GM21737 (cell line): ENCODE data around the gene PPM1D.
"Not testable (repeated sequence)": the region's sequence is repeated elsewhere in the genome, so short reads cannot be mapped to it uniquely, and the experiment has no call there.

ENCODE experiments used
- ATAC-seq: cut with Tn5 transposase; IDR thresholded peaks from one replicate; pipeline ENCODE4 v1.9.1; 2021; ENCODE audit warnings: mild to moderate bottlenecking, moderate library complexity; ENCODE audit not compliant: unreplicated experiment

Gene PPM1D

DNA sequence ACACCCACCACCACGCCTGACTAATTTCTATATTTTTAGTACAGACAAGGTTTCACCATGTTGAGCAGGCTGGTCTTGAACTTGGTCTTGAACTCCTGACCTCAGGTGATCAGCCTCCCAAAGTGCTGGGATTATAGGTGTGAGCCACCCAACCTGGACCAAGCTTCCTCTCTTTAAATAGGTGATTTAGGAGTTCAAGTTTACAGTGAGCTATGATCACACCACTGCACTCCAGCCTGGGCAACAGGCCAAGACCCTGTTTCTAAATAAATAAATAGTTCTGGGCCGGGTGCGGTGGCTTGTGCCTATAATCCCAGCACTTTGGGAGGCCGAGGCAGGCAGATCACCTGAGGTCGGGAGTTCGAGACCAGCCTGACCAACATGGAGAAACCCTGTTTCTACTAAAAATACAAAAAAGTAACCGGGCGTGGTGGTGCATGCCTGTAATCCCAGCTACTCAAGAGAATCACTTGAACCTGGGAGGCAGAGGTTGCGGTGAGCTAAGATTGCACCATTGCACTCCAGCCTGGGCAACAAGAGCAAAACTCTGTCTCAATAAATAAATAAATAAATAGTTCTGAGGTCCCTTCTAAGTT, 6.5 kb upstream of the PPM1D start:
- not testable (repeated sequence) for ATAC-seq

GRCh38 chr17:60594170-60594569, 5.8 kb upstream of the PPM1D start:
- not testable (repeated sequence) for ATAC-seq

DNA sequence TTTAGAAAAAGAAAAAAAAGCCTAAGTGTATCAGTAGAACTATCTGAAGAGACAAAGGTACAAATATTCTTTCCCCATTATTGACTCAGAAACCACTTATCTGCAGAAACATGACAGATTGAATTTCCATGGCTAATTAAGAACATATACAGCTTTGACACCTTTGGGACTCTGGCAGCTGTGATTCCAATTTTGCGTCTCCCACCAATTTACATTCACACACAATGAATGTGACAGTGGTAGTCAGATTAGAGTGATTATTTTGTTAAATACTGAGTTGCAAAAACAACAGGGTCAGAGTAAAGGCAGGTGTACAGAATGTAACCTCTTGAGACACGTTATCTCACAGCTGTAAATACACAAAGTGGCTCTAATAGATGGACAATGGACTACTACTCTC, 5.3 kb upstream of the PPM1D start:
- ATAC-seq, result no peak

GRCh38 chr17:60597297-60597696, 2.7 kb upstream of the PPM1D start:
- ATAC-seq, result no peak

GRCh38 chr17:60598001-60598736, 1.8 kb upstream of the PPM1D start:
- no peak for ATAC-seq

GRCh38 chr17:60599220-60599619, 773 bp upstream of the PPM1D start:
- ATAC-seq, result peak; percentile 4

DNA sequence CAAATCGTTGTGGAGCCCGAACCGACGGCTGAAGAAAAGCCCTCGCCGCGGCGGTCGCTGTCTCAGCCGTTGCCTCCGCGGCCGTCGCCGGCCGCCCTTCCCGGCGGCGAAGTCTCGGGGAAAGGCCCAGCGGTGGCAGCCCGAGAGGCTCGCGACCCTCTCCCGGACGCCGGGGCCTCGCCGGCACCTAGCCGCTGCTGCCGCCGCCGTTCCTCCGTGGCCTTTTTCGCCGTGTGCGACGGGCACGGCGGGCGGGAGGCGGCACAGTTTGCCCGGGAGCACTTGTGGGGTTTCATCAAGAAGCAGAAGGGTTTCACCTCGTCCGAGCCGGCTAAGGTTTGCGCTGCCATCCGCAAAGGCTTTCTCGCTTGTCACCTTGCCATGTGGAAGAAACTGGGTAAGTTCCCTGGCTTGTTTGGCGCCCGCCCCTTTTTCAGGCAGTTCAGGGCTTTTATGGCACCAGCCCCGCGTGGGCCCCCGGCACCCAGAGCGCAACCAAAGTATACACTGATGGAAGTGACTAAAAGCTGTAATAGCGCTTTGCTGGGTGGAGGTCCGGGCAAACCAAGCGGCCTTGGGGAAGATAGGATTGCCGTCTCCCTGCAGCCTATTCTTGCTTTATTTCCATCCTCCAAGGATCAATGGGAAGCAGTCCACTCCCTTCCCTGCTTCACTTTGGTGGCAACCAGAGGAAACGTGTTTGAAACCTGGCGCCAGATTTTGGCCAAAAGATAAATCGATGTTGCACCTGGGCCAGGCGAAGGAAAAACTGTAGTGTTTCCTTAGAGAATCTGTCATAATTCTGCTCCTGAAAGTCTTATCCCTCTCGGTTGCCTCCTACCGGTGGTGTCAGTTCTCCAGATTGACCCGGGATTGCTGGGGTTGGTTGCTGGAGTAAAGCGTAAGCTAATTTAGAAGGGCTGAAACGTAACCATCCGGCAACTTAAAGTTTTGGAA, 775 bp downstream of the PPM1D start:
- peak; percentile 21 for ATAC-seq

DNA sequence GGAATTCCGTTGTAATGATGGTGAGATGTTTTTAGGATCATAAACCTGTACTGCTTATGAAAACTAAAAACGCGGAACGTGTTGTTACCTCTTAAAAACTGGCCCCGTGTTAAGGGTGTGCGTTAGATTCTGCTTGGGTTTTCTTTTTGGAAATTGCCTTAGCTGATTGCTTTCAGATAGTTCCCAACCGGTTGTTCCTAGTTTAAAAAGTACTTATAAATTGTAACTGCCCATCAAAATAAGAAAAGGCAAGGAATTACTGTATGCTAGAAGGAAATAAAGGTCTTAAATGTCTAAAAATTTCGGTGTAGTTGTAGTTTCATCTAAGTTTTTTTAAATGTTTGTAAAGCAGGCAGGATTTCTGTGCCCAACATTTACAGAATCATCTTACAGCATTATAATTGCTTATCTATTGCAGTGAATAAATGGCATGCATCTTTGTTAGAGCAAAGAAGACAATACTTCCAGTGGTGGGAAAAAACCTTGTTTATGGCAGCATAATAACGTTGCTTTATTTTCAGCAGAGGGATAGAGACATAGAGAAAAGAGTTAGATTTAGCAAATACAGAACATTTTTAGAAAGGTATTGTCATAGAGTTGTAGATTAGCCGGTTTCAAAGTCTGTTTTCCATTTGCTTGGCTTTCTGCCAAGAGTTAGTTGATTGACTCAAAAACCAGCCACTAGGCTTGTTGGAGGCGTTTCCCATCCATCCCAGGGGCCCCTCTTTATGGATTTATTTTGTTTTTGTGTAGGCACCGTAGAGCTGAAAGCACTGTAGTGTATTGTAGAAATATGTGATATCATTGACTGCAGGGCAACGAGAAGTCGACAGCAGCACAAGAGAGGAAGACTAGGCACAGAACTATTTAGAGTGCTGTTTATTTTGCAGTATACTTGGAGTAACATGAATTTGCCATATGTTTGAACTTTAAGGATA, 1.7 kb downstream of the PPM1D start:
- ATAC-seq, result no peak

GRCh38 chr17:60602385-60602742, 2.4 kb downstream of the PPM1D start:
- no peak for ATAC-seq

DNA sequence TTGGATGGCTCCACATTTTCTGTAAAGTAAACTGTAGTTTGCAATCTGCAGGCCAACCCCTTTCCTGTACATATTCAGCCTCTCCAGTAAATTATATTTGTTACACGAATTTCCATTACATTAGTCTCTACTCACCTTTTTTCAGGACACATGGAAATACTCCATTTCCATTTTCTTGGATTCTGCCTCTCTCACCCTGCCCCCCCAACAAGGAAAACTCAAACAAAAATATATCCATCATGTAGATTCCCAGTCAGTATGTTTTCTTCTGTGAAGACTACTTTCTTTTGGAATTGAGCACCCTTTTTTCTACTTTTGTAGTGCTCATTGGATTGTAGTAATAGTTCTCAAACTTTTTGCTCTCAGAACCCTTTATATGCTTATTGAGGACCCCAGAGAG, 2.9 kb downstream of the PPM1D start:
- no peak for ATAC-seq

DNA sequence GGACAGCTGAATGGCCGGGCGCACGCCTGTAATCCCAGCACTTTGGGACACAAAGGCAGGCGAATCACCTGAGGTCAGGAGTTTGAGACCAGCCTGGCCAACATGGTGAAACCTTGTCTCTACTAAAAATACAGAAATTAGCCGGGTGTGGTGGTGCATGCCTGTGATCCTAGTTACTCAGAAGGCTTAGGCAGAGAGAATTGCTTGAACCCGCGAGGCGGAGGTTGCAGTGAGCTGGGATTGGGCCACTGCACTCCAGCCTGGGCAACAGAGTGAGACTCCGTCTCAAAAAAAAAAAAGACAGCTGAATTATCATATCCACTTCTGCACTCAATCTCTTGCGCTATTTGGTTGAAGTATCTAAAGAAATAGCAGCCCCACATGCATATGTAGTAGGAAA, 3.5 kb downstream of the PPM1D start:
- ATAC-seq, result not testable (repeated sequence)

DNA sequence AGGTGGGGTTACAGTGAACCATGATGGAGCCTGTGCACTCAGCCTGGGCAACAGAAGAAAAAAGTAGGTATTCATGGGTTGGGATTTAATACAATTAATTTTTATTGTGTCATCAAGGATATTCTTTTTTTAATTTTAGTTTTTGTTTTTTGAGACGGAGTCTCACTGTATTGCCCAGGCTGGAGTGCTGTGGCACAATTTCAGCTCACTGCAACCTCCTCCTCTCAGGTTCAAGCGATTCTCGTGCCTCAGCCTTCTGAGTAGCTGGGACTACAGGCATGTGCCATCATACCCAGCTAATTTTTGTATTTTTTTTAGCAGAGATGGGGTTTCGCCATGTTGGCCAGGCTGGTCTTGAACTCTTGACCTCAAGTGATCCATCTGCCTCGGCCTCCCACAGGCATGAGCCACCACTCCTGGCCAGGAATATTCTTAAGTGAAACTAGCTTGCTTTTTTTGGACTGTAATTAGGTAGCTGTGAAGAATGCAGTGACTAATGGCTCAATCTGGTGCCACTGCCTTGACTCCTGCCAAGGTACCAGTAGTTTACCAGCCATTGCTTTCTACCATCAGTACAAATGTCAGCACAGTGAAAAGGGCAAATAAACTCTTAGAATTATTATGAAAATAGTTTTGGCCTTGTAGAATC, 4.8 kb downstream of the PPM1D start:
- ATAC-seq, result no peak

DNA sequence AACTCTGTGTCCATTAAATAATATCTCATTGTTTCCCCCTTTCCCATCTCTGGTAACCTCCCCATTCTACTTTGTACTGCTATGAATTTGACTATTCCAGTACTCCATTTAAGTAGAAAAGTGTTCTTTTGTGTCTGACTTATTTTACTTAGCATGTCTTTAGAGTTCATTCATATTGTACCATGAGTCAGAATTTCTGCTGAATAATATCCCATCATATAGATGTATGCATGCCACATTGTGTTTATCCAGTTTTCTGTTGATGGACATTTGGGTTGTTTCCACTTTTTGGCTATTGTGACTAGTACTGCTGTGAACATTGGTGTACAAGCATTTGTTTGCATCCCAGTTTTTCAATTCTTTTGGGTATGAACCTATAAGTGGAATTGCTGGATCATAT, 6.0 kb downstream of the PPM1D start:
- no peak for ATAC-seq

DNA sequence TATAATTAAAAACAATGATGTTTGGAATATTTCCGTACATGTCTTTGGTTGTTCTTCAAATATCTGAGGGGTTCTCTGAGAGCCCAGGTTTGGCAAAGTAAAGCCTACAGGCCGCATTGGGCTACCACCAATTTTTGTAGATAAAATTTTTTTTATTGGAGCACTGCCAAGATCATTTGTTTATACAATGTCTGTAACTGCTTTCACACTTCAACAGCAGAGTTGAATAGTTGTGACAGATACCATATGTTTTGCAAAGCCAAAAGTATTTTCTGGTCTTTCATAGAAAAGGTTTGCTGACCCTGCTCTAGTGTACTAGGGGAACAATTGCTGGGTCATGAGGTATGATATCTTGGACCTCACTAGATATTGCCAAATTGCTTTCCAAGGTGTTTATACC, 10.5 kb downstream of the PPM1D start:
- ATAC-seq, result no peak

- ATAC-seq, result not testable (repeated sequence)
Observed at GRCh38 chr17:60611321-60611720, 11.3 kb downstream of the PPM1D start.

DNA sequence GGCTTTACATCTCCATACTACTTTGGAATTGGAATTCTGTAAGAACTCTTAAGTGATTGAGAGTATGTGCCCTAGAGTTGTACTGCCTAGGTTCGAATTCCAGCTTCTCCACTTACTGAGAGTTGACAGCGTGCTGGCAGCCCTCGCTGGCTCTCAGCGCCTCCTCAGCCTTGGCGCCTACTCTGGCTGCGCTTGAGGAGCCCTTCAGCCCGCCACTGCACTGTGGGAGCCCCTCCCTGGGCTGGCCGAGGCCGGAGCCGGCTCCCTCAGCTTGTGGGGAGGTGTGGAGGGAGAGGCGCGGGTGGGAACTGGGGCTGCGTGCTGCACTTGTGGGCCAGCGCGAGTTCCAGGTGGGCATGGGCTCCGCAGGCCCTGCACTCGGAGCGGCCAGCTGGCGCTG, 13.3 kb downstream of the PPM1D start:
- ATAC-seq, result no peak

GRCh38 chr17:60613796-60614195, 13.8 kb downstream of the PPM1D start:
- not testable (repeated sequence) for ATAC-seq

GRCh38 chr17:60614247-60614646, 14.3 kb downstream of the PPM1D start:
- ATAC-seq, result not testable (repeated sequence)

DNA sequence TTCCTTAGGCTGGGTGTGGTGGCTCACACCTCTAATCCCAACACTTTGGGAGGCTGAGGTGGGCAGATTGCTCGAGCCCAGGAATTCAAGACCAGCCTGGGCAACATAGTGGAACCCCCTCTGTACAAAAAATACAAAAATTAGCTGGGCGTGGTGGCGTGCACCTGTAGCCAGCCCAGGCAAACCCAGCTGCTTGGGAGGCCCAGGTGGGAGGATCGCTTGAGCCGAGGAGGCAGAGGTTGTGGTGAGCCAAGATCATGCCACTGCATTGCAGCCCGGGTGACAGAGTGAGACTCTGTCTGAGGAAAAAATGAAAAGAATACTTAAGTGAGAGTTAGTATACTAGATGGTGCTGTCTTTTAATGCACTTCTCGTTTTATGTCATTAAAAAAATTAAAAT, 15.1 kb downstream of the PPM1D start:
- ATAC-seq, result no peak

- no peak for ATAC-seq
Observed at GRCh38 chr17:60615840-60616239, 15.8 kb downstream of the PPM1D start.
